Large intestine (tissue), 3 donors: ENCODE data around the gene CDYL2. TPM values are rescaled to one million over a fixed set of nuclear protein-coding genes. Genes with fewer than 3 reads are reported as not detected.

Experiments
- DNase-seq, 2 donors: peaks; one replicate each; pipeline versions ENCODE4 v3.0.0 to v3.0.0-alpha.2; 2013
- H3K27ac ChIP-seq: one replicate; pipeline ENCODE4 v1.5.1; 2013; ENCODE audit warnings: low read length
- H3K27me3 ChIP-seq: 2 replicates; pipeline ENCODE4 v1.6.1; 2013; ENCODE audit warnings: low read length; ENCODE audit not compliant: control insufficient read depth, insufficient read depth
- H3K36me3 ChIP-seq: 2 replicates; pipeline ENCODE4 v1.6.1; 2013; ENCODE audit warnings: low read length; ENCODE audit not compliant: control insufficient read depth, insufficient read depth
- H3K4me1 ChIP-seq: one replicate; pipeline ENCODE4 v1.6.1; 2013; ENCODE audit warnings: low read length; ENCODE audit not compliant: control insufficient read depth, insufficient read depth
- H3K4me3 ChIP-seq: one replicate; pipeline ENCODE4 v1.5.1; 2013; ENCODE audit warnings: low read length
- H3K9me3 ChIP-seq: one replicate; pipeline ENCODE4 v1.6.1; 2013; ENCODE audit warnings: mild to moderate bottlenecking, low read depth, low read length, moderate library complexity; ENCODE audit not compliant: control insufficient read depth
- WGBS: methylation state at CpG from one replicate; pipeline ENCODE4 v1.1.5; 2013; ENCODE audit warnings: low lambda C conversion rate; ENCODE audit not compliant: insufficient coverage; 5-methylcytosine and 5-hydroxymethylcytosine counted together
- polyA plus RNA-seq: library from polyadenylated mRNA; unstranded; fragments of 120-200 nt; gene quantifications from one replicate; pipeline ENCODE4 v1.2.1, GENCODE V29; 2013

The CDYL2 gene
- polyA plus RNA-seq, 1 donor: 5.1 TPM

- no peaks in the 10 kb centered on the region for H3K27me3 ChIP-seq
- H3K36me3 ChIP-seq: no peaks in the 10 kb centered on the region
- H3K27ac ChIP-seq: no peak overlapping the region
- 67% methylated on average over 3 of the region's 7 CpGs for WGBS
- no peaks in the 10 kb centered on the region for H3K9me3 ChIP-seq
- peaks cover 11% of the 10 kb centered on the region for H3K4me1 ChIP-seq
- no peak overlapping the region for H3K4me3 ChIP-seq
- no peak for DNase-seq
Observed at GRCh38 chr16:80564394-80564793, 240.0 kb downstream of the CDYL2 start.

GRCh38 chr16:80563066-80563465, 241.3 kb downstream of the CDYL2 start:
- Histone ChIP-seq H3K9me3 (no peaks in the 10 kb centered on the region), H3K27me3 (no peaks in the 10 kb centered on the region), H3K4me1 (peaks cover 3% of the 10 kb centered on the region), H3K36me3 (no peaks in the 10 kb centered on the region), H3K4me3 (no peak overlapping the region), H3K27ac (no peak overlapping the region)
- 100% methylated on average over 1 of the region's 3 CpGs for WGBS
- DNase-seq: no peak

GRCh38 chr16:80559369-80559768, 245.0 kb downstream of the CDYL2 start:
- Histone ChIP-seq H3K27me3 (no peaks in the 10 kb centered on the region), H3K27ac (no peak overlapping the region), H3K9me3 (no peaks in the 10 kb centered on the region), H3K36me3 (no peaks in the 10 kb centered on the region), H3K4me3 (no peak overlapping the region), H3K4me1 (peaks cover 3% of the 10 kb centered on the region)
- no peak for DNase-seq
- whole genome bisulfite sequencing: 43% methylated on average over 2 of the region's 4 CpGs

- H3K27me3 ChIP-seq: no peaks in the 10 kb centered on the region
- no peaks in the 10 kb centered on the region for H3K36me3 ChIP-seq
- WGBS: no CpG with 5 or more reads among the region's 5 CpGs
- no peak overlapping the region for H3K27ac ChIP-seq
- H3K9me3 ChIP-seq: no peaks in the 10 kb centered on the region
- no peak overlapping the region for H3K4me3 ChIP-seq
- DNase-seq: no peak
- H3K4me1 ChIP-seq: no peaks in the 10 kb centered on the region
Observed at GRCh38 chr16:80557037-80557436, 247.4 kb downstream of the CDYL2 start.

- Histone ChIP-seq H3K36me3 (no peaks in the 10 kb centered on the region), H3K4me1 (no peaks in the 10 kb centered on the region), H3K9me3 (no peaks in the 10 kb centered on the region), H3K27me3 (no peaks in the 10 kb centered on the region), H3K27ac (no peak overlapping the region), H3K4me3 (no peak overlapping the region)
- WGBS: no CpG with 5 or more reads among the region's 3 CpGs
- DNase-seq: no peak
Observed at GRCh38 chr16:80556481-80556880, 247.9 kb downstream of the CDYL2 start.

GRCh38 chr16:80554033-80554432, 250.4 kb downstream of the CDYL2 start:
- no peak for DNase-seq
- Histone ChIP-seq H3K36me3 (no peaks in the 10 kb centered on the region), H3K4me1 (no peaks in the 10 kb centered on the region), H3K9me3 (no peaks in the 10 kb centered on the region), H3K27ac (no peak overlapping the region), H3K27me3 (no peaks in the 10 kb centered on the region), H3K4me3 (no peak overlapping the region)
- WGBS: no CpG with 5 or more reads among the region's 2 CpGs

GRCh38 chr16:80552277-80552676, 252.1 kb downstream of the CDYL2 start:
- no peaks in the 10 kb centered on the region for H3K4me1 ChIP-seq
- no peak overlapping the region for H3K4me3 ChIP-seq
- no peak for DNase-seq
- no peaks in the 10 kb centered on the region for H3K36me3 ChIP-seq
- WGBS: no CpG with 5 or more reads among the region's 5 CpGs
- H3K27ac ChIP-seq: no peak overlapping the region
- no peaks in the 10 kb centered on the region for H3K27me3 ChIP-seq
- H3K9me3 ChIP-seq: no peaks in the 10 kb centered on the region

Other genes with a start within 250 kb of the CDYL2 start
- gene CMC2, start 202.3 kb upstream of the CDYL2 start, polyA plus RNA-seq: 56.1 TPM
- 14.8 TPM for gene CENPN, start 202.6 kb upstream of the CDYL2 start, polyA plus RNA-seq
- gene ATMIN, start 231.2 kb upstream of the CDYL2 start, polyA plus RNA-seq: 31.3 TPM